HG03175 (cell line): ENCODE results near the gene TMEM147.
A peak's percentile ranks its signal among the peaks of the same experiment; 100 is the strongest.

Source experiments
- ATAC-seq: cut with Tn5 transposase; IDR thresholded peaks from one replicate; pipeline ENCODE4 v1.9.1; 2021; ENCODE audit warnings: mild to moderate bottlenecking, moderate library complexity; ENCODE audit not compliant: unreplicated experiment

The TMEM147 gene

DNA sequence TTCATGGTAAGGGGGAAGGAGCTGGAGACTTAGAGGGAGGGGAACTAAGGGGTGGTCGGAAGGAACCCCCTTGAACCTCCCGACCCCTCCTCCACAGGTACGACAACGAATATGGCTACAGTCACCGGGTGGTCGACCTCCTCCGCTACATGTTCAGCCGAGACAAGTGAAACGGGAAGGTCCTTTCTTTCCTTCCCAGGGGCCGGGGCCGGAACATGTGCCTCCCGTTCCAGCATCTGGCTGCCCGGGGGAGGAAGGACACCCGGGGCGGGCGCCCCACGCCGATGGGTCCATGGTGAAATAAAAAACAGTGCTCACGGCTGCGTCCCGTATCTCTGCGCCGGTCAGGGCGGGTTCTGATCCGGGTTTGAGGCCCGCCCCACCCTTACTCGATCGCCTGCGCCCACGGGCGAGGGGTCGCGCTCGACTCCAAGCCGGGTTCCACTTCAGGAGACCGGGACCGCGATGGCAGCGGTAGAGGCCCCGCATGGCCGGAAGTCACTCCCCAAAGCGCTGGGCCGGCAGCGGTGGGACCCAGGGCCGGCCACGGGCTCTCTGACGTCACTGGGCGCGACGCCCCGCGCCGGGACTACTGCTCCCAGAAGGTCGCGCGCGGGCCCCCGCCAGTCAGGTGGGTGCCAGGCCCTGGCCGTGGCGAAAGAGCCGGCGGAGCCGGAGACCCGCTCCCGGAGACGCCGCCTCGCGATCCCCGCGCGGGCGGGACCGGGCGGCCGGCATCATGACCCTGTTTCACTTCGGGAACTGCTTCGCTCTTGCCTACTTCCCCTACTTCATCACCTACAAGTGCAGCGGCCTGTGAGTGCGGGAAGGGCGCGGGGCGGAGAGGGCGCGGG lies at the start of gene TMEM147:
TSS of gene TMEM147 (plus strand) at position 626 of the 854 bp plus-strand sequence. CDS start at position 740, 114 bp downstream.
- peak; percentile 74 for ATAC-seq

- ATAC-seq = no peak
Observed at GRCh38 chr19:35497406-35497805, 48.0 kb upstream of the TMEM147 start.

GRCh38 chr19:35498220-35498619 lies 47.2 kb upstream of the TMEM147 start:
- ATAC-seq = no peak

DNA sequence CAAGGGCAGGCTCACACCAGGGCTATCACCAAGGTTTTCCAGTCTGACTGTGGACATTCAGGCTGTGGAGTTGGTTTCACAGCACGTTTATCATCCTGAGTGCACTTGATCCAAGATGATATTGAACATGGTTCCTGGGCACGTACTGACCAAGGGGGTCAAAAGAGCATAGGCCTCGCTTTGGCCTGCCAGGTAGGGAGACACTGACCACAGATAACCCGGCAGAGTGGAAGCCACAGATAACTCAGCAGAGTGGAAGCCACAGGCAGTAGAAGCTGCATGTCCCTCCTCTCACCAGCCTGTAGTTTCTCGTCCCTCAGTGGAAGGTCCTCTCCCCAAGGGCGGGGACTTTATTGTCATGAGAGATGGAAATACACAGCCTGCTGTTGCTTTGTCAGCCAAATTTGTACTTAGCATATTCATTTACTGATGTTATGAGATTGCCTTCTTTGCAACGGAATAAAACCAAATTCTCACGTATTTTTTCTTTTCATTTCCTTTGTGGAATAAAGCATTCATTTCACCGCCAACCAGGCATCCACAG lies 46.4 kb upstream of the TMEM147 start:
- ATAC-seq = no peak

- no peak for ATAC-seq
Observed at GRCh38 chr19:35500611-35501010, 44.8 kb upstream of the TMEM147 start.

DNA sequence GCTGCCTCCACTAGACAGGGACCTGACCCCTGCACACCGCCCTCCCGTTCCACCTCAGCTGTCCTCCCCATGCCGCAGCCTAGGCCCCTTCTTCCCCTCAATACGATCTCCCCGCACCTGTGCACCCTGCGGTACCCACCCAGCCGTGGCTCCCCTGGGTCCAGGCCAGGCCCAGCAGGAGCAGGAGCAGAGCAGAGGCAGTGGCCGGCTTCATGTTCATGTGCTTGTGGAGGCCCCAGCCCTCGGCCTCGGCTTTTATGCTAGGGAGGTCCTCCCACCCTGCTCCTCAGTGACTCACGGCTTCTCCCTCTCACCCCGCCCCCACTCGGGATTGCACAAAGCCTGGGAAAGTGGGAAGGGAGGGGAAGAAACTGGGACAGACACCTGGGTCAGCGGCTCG lies 43.7 kb upstream of the TMEM147 start:
- ATAC-seq = no peak

DNA sequence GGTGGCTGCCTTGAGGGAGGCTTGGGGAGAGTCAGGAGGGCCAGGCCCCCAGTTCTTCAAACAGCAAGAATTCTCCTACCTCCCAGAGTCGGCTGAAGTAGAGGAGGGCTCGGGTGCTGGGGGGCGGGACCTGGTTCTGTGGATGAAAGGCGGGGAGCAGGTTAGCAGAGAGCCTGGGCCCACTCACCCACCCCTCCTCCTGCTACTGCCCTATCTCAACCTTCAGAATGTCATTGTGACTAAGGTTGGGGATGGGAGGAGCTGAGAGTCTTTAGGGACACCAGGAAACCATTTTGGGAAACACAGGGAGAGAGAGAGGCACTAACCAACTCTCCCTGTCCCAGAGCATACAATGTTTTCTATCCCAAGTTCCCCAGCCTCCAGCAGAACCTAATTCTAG lies 42.7 kb upstream of the TMEM147 start:
- no peak for ATAC-seq

- no peak for ATAC-seq
Observed at GRCh38 chr19:35506011-35506410, 39.4 kb upstream of the TMEM147 start.

DNA sequence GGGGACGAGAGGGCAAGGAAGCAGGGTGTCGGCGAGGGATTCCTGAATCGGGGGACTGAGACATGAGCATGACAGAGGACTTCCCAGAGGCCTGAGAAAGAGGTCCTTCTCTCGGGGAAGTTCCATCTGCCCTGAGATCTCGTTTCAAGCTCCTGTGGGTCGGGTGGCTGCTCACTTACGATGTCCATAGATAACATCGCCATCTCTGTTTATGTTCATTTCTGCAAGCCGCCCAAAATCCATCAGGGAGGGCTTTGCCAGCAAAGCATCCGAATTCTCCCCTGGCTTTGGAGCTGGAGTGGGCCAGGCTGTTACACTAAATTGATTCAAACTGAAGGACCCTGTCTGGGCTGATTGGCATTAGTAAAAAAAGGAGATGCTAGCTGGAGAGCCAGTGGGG lies 37.9 kb upstream of the TMEM147 start:
- ATAC-seq = no peak

- no peak for ATAC-seq
Observed at GRCh38 chr19:35508129-35508528, 37.3 kb upstream of the TMEM147 start.

GRCh38 chr19:35509018-35509652 lies 36.3 kb upstream of the TMEM147 start:
- ATAC-seq = no peak

GRCh38 chr19:35509861-35510625 lies 35.4 kb upstream of the TMEM147 start:
- no peak for ATAC-seq

DNA sequence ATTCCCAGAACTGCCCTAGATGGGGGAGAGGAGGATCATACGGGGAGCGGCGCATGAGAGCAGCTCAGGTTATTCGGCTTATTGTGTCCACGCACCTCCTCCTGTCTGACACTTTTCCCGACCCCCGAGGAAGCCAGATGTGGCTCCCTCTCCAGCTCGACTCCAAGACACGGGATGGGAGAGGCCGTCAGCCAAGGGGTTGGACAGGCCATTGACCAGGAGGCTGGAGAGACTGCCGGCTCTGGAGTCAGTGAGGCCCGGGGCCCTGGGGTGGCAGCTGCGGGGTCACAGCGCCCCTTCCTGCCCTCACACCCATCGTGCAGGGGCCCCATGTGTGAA lies 34.8 kb upstream of the TMEM147 start:
- no peak for ATAC-seq

DNA sequence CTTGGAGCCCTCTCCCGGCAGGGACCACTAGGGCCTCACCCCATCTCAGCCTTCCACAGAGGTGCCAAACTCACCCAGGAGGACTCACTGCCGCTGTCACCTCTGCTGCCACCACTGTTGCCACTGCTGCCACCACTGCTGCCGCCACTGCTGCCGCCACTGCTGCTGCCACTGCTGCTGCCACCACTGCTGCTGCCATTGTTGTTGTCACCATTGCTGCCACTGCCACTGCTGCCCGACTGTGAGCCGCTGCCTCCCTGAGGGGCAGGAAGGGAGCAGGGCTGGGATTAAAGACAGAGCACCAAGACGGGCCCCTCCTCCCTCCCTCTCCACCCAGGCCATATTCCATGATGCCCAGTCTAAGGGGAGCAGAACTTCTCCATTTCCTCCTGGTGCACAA lies 34.1 kb upstream of the TMEM147 start:
- no peak for ATAC-seq

- no peak for ATAC-seq
Observed at GRCh38 chr19:35512831-35513627, 32.4 kb upstream of the TMEM147 start.

DNA sequence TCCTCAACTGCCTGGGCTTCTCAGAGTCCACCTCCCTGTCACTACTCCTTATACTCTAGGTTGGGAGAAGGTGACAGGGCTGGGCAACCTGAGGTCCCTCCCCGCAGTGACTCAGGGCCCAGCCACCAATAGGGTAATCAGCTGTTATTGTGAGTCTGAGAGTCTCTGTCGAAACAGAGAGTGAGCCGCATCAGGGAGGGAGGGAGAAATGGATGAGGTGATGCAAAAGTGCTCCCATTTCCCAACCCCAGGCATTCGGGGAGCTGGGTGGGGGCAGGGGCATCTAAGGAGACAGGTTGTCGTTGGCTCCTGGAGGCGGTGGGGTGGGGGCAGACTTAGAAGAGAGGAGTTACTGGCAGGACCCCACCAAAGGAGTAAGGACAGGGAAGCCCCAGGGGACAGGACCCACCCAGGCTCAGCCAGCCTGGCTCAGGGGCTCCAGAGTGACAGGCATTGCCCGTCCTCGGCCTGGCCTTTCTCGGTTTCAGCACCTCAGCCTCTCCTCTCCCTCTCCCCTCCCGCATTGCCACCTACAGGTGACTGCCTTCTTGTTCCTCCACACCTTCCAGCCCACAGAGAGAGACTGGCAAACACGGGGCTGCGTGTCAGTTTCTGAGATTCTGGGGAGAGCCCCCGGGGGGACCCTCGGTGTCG lies 31.7 kb upstream of the TMEM147 start, which contains the start of gene DMKN:
TSS of gene DMKN (minus strand) at position 22 of the 654 bp plus-strand sequence. CDS start 174 bp downstream, outside the sequence.
- no peak for ATAC-seq

GRCh38 chr19:35514282-35514809 lies 31.1 kb upstream of the TMEM147 start:
- no peak for ATAC-seq

DNA sequence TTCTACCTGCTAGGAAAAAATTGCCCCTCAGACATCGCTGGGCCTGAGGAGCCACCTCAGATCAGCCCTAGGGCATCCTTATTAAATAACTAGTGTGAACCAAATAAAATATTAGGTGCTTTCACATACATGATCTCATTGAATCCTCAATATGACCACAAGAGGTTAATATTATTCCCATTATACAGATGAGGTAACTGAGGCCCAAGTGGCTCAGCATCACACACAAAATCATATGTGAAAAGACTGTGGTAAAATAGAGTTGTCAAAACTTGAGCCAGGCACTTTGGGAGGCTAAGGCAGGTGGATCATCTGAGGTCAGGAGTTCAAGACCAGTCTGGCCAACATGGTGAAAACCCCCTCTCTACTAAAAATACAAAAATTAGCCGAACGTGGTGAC lies 29.1 kb upstream of the TMEM147 start:
- no peak for ATAC-seq

- no peak for ATAC-seq
Observed at GRCh38 chr19:35517342-35517741, 28.1 kb upstream of the TMEM147 start.

GRCh38 chr19:35518313-35518712 lies 27.1 kb upstream of the TMEM147 start:
- no peak for ATAC-seq
